Hepatic stellate cell (primary cell): ENCODE data around the gene SELPLG.
"Not testable (repeated sequence)": the region's sequence is repeated elsewhere in the genome, so short reads cannot be mapped to it uniquely, and the experiment has no call there.

Source experiments
- DNase-seq: peaks from one replicate; pipeline ENCODE4 v3.0.0; 2011; ENCODE audit warnings: low spot score

The SELPLG gene

DNA sequence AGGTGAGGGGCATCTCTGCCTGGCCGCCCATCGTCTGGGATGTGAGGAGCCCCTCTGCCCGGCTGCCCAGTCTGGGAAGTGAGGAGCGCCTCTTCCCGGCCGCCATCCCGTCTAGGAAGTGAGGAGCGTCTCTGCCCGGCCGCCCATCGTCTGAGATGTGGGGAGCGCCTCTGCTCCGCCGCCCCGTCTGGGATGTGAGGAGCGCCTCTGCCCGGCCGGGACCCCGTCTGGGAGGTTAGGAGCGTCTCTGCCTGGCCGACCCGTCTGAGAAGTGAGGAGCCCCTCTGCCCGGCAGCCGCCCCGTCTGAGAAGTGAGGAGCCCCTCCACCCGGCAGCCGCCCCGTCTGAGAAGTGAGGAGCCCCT is 22.1 kb upstream of the SELPLG start:
- not testable (repeated sequence) for DNase-seq

- not testable (repeated sequence) for DNase-seq
These were observed 20.9 kb upstream of the SELPLG start for GRCh38 chr12:108654622-108655021.

- no peak for DNase-seq
These were observed 20.2 kb upstream of the SELPLG start for GRCh38 chr12:108653922-108654321.

GRCh38 chr12:108653082-108653516 is 19.4 kb upstream of the SELPLG start:
- DNase-seq, result no peak

GRCh38 chr12:108650083-108650482 is 16.4 kb upstream of the SELPLG start:
- no peak for DNase-seq

GRCh38 chr12:108649669-108650068 is 16.0 kb upstream of the SELPLG start:
- DNase-seq, result peak; percentile 74

GRCh38 chr12:108649126-108649525 is 15.4 kb upstream of the SELPLG start:
- DNase-seq, result no peak

DNA sequence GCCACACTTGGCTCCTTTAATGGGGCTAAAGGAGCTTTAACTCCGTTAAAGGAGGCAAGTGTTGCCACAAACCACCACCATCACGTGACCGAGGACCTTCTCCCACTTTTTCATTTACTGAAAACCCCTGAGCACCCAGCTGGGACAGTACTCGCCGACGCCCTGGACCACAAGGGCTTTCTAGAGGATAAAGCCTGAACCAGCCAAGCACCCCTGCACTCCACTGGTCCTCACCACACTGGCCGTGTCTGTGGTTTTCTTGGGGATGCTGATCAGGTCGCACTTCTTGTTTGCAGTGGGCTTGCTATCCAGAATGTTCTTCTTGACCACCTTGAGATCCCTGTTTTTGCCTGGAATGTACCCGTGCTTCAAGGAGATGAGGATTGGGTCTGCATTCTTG is 14.7 kb upstream of the SELPLG start:
- DNase-seq, result no peak

DNA sequence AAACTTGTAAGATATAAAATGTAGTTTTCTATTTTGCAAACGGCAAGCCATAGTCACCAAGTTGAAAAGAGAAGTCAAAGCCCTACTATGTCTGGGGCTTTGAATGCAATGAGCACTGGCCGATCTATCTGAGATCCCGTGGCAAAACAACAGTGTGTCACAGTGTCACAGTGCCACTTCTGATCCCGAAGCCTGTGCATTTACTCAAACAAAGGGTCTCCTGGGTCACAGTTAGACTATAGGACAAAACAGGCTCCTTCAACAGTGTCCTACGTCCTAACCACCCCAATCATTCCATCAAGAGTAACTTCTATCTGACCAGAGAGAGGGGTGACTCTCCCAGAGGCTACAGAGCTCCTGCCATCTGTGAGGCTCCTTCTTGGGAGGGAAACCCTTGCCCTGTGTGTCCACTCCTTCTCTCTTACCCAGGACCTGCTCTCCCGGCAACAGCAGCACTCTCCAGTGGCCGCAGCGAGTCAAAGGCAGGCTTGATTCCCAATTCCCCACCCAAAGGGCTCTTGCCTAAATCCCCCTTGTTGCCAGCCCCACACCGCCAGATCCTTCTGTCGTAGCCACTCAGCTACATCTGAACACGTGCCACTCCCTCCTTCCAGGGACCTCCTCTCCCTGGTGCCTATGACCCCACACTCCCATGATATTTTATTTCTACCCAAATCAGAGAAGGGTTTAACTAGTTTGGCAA is 14.0 kb upstream of the SELPLG start:
- DNase-seq, result no peak

- DNase-seq, result no peak
These were observed 13.2 kb upstream of the SELPLG start for GRCh38 chr12:108646600-108647579.

- no peak for DNase-seq
These were observed 12.2 kb upstream of the SELPLG start for GRCh38 chr12:108645686-108646599.

- no peak for DNase-seq
These were observed 11.1 kb upstream of the SELPLG start for GRCh38 chr12:108644811-108645120.

DNA sequence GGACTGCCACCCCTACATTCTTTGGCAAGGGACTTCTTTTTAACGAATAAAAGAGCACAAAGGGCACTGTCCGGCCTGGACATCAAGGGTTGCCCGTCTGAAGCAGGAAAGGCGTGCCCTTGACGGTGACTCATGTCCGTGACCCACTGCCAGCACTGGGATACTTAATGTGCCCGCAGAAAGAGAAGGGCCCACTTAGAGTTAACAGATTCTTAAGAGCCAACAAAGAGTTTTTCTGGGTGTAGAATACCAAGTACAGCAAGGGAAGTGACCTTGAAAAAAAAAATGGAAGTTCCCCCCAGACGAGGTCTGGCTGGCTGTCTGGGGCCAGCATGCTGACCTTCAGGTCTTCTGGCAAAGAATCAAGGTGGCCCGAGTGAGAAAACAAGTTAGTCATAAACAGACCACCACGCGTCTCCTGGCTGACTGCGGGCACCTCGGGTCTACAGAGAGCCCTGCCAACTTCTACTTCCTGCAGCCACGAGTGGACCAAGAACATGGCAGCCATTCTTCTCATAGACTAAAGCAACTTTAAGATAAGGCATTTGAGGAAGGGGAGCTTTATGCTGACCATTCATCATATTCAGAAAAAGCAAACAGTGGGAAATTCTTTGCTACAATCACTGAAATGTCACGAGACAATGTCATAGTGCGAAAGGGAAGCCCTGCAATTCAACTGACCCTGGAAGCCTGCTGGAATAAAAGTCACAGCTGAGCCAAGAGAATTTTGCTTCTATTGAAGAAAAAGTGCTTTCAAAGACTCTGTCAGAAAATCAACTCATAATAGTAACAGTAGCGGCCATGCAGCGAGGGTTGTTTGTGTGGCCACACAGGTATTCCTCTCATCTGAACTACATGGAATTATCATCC is 10.5 kb upstream of the SELPLG start:
- DNase-seq, result no peak

- no peak for DNase-seq
These were observed 9.4 kb upstream of the SELPLG start for GRCh38 chr12:108642899-108643654.

GRCh38 chr12:108642269-108642870 is 8.7 kb upstream of the SELPLG start:
- DNase-seq, result no peak

- DNase-seq, result no peak
These were observed 8.0 kb upstream of the SELPLG start for GRCh38 chr12:108641446-108642268.

GRCh38 chr12:108640802-108641445 is 7.2 kb upstream of the SELPLG start:
- DNase-seq, result no peak

- DNase-seq, result no peak
These were observed 5.5 kb upstream of the SELPLG start for GRCh38 chr12:108638997-108639822.
